ENCODE results near the gene AURKA.
"Not testable (repeated sequence)": the region's sequence is repeated elsewhere in the genome, so short reads cannot be mapped to it uniquely, and the experiment has no call there.

AURKA gene

GRCh38 chr20:56358600-56359211 is 33.3 kb downstream of the AURKA start, which contains the start of gene FAM210B:
Gene FAM210B, plus strand, starts transcription at chr20:56358974. Its CDS starts 32 bp downstream, at chr20:56359006.
- DNase-seq (ENCODE audit: low spot score), result peak; percentile 97

- no peak for DNase-seq (ENCODE audit: low spot score)
These were observed 33.9 kb downstream of the AURKA start for GRCh38 chr20:56358070-56358469.

GRCh38 chr20:56353356-56353755 is 38.7 kb downstream of the AURKA start:
- no peak for DNase-seq (ENCODE audit: low spot score)

- DNase-seq (ENCODE audit: low spot score), result no peak
These were observed 39.5 kb downstream of the AURKA start for GRCh38 chr20:56352345-56353055.

- no peak for DNase-seq (ENCODE audit: low spot score)
These were observed 41.2 kb downstream of the AURKA start for GRCh38 chr20:56350842-56351241.

GRCh38 chr20:56348746-56349145 is 43.3 kb downstream of the AURKA start:
- no peak for DNase-seq (ENCODE audit: low spot score)

GRCh38 chr20:56348305-56348693 is 43.7 kb downstream of the AURKA start:
- peak; percentile 55 for DNase-seq (ENCODE audit: low spot score)

- no peak for DNase-seq (ENCODE audit: low spot score)
These were observed 44.2 kb downstream of the AURKA start for GRCh38 chr20:56347628-56348304.

GRCh38 chr20:56345911-56346310 is 46.1 kb downstream of the AURKA start:
- DNase-seq (ENCODE audit: low spot score), result no peak

- DNase-seq (ENCODE audit: low spot score), result peak; percentile 75
These were observed 48.1 kb downstream of the AURKA start for GRCh38 chr20:56343861-56344381.

GRCh38 chr20:56342783-56343182 is 49.2 kb downstream of the AURKA start:
- no peak for DNase-seq (ENCODE audit: low spot score)

GRCh38 chr20:56336709-56337108 is 55.3 kb downstream of the AURKA start:
- DNase-seq (ENCODE audit: low spot score), result not testable (repeated sequence)

- no peak for DNase-seq (ENCODE audit: low spot score)
These were observed 63.2 kb downstream of the AURKA start for GRCh38 chr20:56328861-56329260.

- DNase-seq (ENCODE audit: low spot score), result no peak
These were observed 67.2 kb downstream of the AURKA start for GRCh38 chr20:56324806-56325205.

- no peak for DNase-seq (ENCODE audit: low spot score)
These were observed 68.4 kb downstream of the AURKA start for GRCh38 chr20:56323656-56324055.

GRCh38 chr20:56323206-56323605 is 68.8 kb downstream of the AURKA start:
- DNase-seq (ENCODE audit: low spot score), result no peak

GRCh38 chr20:56322681-56323080 is 69.3 kb downstream of the AURKA start:
- DNase-seq (ENCODE audit: low spot score), result no peak

Measured in COLO829 (cell line).